Measurements from ENCODE around the gene VAV2.

DNA sequence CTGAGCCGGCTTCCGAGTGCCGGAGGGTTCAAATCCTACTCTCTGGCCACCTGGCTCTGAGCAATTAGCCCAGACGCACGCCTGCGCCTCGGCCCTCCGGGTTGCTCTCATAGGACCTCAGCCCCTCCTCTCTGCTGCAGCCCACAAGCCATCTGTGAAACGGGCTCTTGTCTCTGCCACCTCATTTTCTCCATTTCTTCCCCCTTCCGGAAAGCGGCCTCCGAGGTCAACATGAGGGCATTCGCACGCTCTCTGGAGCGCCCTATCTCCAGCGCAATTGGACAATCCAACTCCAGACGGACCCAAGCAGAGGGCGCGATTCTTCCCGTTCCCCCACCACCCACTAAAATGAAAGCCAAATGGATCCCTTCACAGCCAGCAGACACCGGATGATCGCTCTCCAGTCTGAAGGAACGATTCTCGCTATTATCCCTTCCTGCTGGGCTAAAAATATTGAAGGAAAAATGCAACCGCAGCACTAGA lies 41.5 kb downstream of the VAV2 start:
- TF ChIP-seq RFX5 (IDR thresholded peaks at IDR 0.05; ENCODE audit: low read depth, low read length) (no peak), POLR2A (IDR thresholded peaks at IDR 0.05; ENCODE audit: low read depth, low read length) (no peak), BHLHE40 (IDR thresholded peaks at IDR 0.05; ENCODE audit: low read depth, low read length) (no peak), MXI1 (IDR thresholded peaks at IDR 0.05; ENCODE audit: borderline replicate concordance, low read depth, low read length) (no peak), SMC3 (IDR thresholded peaks at IDR 0.05; ENCODE audit: low read depth, low read length) (no peak), CEBPB (IDR thresholded peaks at IDR 0.05; ENCODE audit: low read depth, low read length) (no peak)
- TF ChIP-seq, protein P1, sequence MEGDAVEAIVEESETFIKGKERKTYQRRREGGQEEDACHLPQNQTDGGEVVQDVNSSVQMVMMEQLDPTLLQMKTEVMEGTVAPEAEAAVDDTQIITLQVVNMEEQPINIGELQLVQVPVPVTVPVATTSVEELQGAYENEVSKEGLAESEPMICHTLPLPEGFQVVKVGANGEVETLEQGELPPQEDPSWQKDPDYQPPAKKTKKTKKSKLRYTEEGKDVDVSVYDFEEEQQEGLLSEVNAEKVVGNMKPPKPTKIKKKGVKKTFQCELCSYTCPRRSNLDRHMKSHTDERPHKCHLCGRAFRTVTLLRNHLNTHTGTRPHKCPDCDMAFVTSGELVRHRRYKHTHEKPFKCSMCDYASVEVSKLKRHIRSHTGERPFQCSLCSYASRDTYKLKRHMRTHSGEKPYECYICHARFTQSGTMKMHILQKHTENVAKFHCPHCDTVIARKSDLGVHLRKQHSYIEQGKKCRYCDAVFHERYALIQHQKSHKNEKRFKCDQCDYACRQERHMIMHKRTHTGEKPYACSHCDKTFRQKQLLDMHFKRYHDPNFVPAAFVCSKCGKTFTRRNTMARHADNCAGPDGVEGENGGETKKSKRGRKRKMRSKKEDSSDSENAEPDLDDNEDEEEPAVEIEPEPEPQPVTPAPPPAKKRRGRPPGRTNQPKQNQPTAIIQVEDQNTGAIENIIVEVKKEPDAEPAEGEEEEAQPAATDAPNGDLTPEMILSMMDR (conservative IDR thresholded peaks at IDR 0.05; ENCODE audit: low read depth, low read length) = no peak
- TF ChIP-seq, protein P2, sequence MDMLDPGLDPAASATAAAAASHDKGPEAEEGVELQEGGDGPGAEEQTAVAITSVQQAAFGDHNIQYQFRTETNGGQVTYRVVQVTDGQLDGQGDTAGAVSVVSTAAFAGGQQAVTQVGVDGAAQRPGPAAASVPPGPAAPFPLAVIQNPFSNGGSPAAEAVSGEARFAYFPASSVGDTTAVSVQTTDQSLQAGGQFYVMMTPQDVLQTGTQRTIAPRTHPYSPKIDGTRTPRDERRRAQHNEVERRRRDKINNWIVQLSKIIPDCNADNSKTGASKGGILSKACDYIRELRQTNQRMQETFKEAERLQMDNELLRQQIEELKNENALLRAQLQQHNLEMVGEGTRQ (IDR thresholded peaks at IDR 0.05; ENCODE audit: low read depth, low read length) = no peak
